ENCODE data around the gene TMEM184A.

Gene TMEM184A

DNA sequence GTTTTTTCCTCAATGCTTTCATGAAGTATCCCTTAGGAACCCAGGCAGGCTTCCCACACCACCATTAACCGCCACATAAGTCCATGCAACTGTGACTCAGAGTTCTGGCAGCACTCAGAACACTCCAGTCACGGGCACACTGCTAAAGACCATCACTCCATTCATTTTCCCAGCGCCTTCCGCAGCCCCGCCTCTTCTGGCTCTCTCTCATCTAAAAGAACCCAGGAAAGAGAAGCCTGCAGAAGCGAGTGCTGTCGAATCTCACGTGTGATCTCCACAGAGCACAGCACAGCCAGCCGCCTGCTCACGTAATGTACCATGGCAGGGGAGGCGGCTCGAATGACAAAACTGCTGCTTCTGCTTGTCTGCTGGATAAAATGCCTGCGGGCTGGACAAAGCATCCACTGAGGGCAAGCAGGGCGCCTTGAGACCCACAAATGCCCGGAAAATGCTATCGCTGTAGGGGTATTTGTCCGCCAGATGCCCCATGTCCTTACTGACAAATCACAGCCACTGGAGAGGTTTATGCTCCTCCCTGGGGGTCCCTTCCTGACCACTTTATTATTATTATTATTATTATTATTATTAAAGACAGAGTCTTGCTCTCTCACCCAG, 12.0 kb upstream of the TMEM184A start:
- TF ChIP-seq, protein P1, sequence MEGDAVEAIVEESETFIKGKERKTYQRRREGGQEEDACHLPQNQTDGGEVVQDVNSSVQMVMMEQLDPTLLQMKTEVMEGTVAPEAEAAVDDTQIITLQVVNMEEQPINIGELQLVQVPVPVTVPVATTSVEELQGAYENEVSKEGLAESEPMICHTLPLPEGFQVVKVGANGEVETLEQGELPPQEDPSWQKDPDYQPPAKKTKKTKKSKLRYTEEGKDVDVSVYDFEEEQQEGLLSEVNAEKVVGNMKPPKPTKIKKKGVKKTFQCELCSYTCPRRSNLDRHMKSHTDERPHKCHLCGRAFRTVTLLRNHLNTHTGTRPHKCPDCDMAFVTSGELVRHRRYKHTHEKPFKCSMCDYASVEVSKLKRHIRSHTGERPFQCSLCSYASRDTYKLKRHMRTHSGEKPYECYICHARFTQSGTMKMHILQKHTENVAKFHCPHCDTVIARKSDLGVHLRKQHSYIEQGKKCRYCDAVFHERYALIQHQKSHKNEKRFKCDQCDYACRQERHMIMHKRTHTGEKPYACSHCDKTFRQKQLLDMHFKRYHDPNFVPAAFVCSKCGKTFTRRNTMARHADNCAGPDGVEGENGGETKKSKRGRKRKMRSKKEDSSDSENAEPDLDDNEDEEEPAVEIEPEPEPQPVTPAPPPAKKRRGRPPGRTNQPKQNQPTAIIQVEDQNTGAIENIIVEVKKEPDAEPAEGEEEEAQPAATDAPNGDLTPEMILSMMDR (IDR thresholded peaks at IDR 0.05; ENCODE audit: low read length, missing control alignments) = no peak
- H3K4me3 ChIP-seq (replicated peaks; ENCODE audit: low read depth, low read length) = no peak overlapping the region
- no peak for DNase-seq (ENCODE audit: low read depth)

DNA sequence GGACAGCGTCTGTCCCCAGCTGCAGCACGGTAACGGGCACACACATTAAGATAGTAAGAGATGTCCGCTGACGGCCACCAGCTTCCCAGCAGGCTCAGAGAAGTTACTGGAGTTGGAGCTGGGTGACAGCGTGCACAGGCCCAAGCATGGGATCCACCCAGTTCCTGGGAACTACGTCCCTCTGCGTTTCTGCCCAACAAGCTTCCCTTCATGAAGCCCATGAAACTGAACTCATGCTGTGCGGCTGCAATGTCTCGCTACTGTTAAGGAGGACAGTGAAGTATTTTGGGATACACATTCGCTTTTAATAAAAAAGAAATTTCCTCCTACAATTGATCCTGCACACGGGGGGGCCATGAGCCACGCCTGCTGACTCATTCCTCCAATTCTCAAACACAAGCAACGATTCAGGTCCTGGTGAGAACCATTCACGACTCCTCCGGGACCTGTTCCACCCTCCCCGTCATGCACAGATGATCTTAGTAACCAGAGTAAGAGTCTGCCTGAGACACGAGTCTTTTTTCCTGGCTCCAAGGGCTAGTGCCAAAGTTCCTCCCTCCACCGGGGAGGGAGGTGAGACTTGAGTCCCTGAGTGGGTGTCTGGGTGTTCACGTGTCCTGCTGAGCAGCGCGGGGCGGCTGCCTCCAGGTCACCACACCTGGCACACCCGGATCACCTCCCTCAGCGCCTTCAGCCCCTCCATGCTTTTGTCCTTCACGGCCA, 11.2 kb upstream of the TMEM184A start:
- no peak for DNase-seq (ENCODE audit: low read depth)
- no peak overlapping the region for H3K4me3 ChIP-seq (replicated peaks; ENCODE audit: low read depth, low read length)
- TF ChIP-seq, protein P1 (IDR thresholded peaks at IDR 0.05; ENCODE audit: low read length, missing control alignments) = no peak

DNA sequence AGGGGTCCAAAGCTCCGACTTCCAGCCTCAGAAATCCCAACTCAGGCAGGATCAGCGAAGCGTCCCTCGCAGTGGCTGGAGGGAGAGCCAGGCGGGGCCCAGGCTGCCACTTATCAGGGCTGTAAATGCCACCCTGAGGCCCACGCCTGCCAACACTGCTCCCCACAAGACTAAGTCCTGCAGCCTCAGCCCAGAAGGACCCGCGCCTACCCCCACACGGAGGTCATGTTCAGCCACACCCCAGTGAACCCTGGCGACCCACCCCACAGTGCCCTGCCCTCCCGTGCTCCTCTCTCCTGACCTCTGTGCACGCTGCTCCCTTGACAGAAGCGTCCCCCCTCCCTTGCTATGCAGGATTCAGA, 10.7 kb upstream of the TMEM184A start:
- H3K4me3 ChIP-seq (replicated peaks; ENCODE audit: low read depth, low read length) = no peak overlapping the region
- DNase-seq (ENCODE audit: low read depth) = no peak
- TF ChIP-seq, protein P1 (IDR thresholded peaks at IDR 0.05; ENCODE audit: low read length, missing control alignments) = no peak

DNA sequence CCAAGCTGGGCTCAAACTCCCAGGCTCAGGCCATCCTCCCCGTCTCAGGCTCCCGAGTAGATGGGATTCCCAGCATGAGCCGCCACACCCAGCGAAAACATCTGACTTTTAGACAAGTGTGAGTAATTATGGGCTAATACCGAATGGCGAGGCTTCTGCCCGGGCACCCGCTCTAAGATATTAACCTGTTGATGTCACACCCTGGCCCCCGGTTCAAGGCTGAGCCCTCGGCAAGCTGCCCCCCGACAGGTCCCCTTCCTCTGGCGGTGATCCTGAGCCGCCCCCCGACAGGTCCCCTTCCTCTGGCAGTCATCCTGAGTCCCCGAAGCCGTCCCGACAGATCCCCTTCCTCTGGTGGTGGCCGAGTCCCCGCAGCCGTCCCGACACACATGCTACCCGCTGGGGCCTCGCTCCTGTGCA, 8.6 kb upstream of the TMEM184A start:
- DNase-seq (ENCODE audit: low read depth) = no peak
- no peak overlapping the region for H3K4me3 ChIP-seq (replicated peaks; ENCODE audit: low read depth, low read length)
- TF ChIP-seq, protein P1 (IDR thresholded peaks at IDR 0.05; ENCODE audit: low read length, missing control alignments) = no peak

DNA sequence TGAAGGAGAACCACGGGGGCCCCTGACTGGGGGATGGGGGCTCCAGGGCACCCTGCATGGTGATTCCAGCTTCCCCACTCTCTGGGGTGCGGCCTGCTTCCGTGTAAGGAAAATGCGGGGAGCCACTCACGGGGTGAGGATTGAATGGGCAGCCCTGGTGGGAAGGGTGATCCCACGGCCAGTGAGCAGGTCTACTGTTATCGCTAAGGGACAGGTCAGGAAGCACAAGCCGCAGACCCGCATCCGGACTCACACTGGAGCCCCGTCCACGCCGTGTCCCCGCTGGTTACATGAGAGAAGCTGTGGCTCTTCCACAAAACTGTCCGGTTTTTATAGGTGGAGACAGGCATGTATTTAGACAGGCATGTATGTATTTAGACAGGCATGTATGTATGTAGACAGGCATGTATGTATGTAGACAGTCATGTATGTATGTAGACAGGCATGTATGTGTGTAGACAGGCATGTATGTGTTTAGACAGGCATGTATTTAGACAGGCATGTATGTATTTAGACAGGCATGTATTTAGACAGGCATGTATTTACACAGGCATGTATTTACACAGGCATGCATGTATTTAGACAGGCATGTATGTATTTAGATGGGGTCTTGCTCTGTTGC, 8.1 kb upstream of the TMEM184A start:
- TF ChIP-seq, protein P1 (IDR thresholded peaks at IDR 0.05; ENCODE audit: low read length, missing control alignments) = no peak
- no peak overlapping the region for H3K4me3 ChIP-seq (replicated peaks; ENCODE audit: low read depth, low read length)
- DNase-seq (ENCODE audit: low read depth) = no peak

DNA sequence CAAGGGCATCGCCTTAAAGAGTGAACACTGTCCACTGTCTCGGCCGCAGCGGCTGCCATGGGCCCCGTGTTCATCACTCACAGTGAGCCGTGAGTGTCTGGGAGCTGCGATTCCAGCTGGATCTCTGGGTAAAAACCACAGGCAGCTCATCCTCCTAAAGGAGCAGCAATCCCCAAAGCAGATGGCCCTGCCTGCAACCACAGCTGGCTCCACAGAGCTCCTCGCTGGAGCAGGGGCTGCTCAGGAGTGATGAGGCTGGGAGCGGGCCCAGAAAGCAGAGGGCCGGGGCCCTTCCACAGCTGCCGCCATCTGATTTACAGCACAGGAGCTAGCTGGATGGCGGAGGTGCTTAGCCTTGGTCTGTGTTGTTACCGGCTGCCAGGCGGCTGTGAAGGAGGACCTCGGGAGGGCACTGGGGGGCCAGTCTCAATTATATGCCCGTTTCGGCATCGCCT, 6.6 kb upstream of the TMEM184A start:
- TF ChIP-seq, protein P1 (IDR thresholded peaks at IDR 0.05; ENCODE audit: low read length, missing control alignments) = no peak
- DNase-seq (ENCODE audit: low read depth) = no peak
- H3K4me3 ChIP-seq (replicated peaks; ENCODE audit: low read depth, low read length) = no peak overlapping the region
